ENCODE measurements around the gene ADAMTSL2.

ADAMTSL2 gene

GRCh38 chr9:133581011-133581410 is 46.5 kb downstream of the ADAMTSL2 start:
- H3K4me3 ChIP-seq (ENCODE audit: low read depth, low read length) = no peak overlapping the region
- TF ChIP-seq CTCF (conservative IDR thresholded peaks at IDR 0.05; ENCODE audit: low read depth, low read length) = no peak
- DNase-seq (ENCODE audit: low read depth) = no peak

- peak; percentile 43 for DNase-seq (ENCODE audit: low read depth)
- no peak for TF ChIP-seq CTCF (conservative IDR thresholded peaks at IDR 0.05; ENCODE audit: low read depth, low read length)
- no peak overlapping the region for H3K4me3 ChIP-seq (ENCODE audit: low read depth, low read length)
Observed at GRCh38 chr9:133581513-133582343, 47.2 kb downstream of the ADAMTSL2 start.

GRCh38 chr9:133582501-133583045 is 48.1 kb downstream of the ADAMTSL2 start:
- no peak for DNase-seq (ENCODE audit: low read depth)
- TF ChIP-seq CTCF (conservative IDR thresholded peaks at IDR 0.05; ENCODE audit: low read depth, low read length) = no peak
- H3K4me3 ChIP-seq (ENCODE audit: low read depth, low read length) = no peak overlapping the region

DNA sequence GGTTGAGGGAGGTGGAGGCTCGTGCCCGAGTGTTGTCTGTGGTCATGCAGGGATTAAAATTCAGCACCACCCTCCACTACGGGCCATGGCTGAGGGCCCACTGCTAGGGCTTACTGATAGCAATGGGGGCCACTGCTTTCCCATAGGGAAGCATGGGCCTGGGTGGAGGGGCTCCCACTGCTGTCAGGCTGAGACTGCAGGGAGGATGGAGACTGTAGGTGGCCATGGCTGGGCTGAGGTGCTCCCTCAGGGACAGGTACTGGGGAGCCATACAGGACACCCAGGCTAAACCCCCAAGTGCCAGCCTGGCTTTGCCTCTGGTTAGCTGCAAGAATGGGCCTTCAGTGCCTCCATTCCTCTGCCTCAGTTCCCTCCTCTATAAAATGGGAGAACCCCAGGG is 48.6 kb downstream of the ADAMTSL2 start:
- TF ChIP-seq CTCF (conservative IDR thresholded peaks at IDR 0.05; ENCODE audit: low read depth, low read length) = no peak
- no peak for DNase-seq (ENCODE audit: low read depth)
- H3K4me3 ChIP-seq (ENCODE audit: low read depth, low read length) = no peak overlapping the region

DNA sequence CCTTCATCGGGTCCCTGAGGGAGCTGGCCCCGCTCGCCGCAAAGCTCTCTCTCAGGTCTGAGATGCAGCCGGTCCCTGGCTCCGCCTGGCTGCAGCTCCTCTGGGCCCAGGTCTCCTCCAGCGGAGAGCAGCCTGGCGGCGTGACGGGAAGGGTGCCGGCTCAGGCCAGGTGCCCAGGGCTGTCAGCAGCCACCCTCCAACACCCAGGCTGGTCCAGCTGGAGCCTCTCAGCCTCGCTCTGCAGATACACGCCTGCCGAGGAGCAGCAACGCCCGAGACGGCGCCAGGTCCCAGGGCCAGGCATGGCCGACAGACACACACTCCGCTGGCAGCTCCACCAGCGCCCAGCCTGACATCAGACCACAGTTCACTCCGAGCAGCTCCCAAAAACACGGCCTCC is 49.1 kb downstream of the ADAMTSL2 start:
- no peak for TF ChIP-seq CTCF (conservative IDR thresholded peaks at IDR 0.05; ENCODE audit: low read depth, low read length)
- H3K4me3 ChIP-seq (ENCODE audit: low read depth, low read length) = no peak overlapping the region
- DNase-seq (ENCODE audit: low read depth) = no peak

DNA sequence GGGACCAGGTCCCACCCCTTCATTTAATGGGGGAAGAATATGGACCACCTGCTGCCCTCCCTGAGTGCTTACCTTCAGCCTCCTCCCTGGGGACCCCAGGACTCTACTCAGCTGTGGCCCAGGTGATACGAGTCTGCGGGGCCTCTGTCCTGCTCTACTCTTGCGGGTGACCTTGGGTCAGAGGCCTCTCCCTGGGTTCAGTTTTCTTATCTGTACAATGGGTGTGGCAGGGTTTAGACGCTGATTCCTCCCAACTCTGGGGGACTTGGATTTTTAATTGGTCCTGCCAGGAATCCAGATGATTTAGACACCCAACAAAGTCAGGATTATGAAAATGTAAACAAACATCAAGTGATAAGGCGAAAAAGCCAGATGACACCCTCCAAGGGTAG is 49.7 kb downstream of the ADAMTSL2 start:
- no peak for TF ChIP-seq CTCF (conservative IDR thresholded peaks at IDR 0.05; ENCODE audit: low read depth, low read length)
- DNase-seq (ENCODE audit: low read depth) = no peak
- no peak overlapping the region for H3K4me3 ChIP-seq (ENCODE audit: low read depth, low read length)

All from choroid plexus epithelial cell (primary cell).